Upper lobe of left lung (tissue), 4 donors: ENCODE measurements around the gene ILF3.

Source experiments
- EP300 ChIP-seq, 4 donors: sonication (generic); formaldehyde crosslinking; IDR thresholded peaks; one replicate each; pipeline ENCODE4 v1.5.1; 2017; ENCODE audit warnings: antibody characterized with exemption in 4 of 4, control low read depth in 2 of 4
- TF ChIP-seq, protein P1 (sequence below), 6 experiments: fragments of 450-650 bp in 4 of 6; fragments of 200-600 bp in 2 of 6; sonication (generic) in 2 of 6; IDR thresholded peaks; one replicate each; pipeline ENCODE4 v1.5.1; 2016 to 2019; ENCODE audit warnings: antibody characterized with exemption in 6 of 6

DNA sequence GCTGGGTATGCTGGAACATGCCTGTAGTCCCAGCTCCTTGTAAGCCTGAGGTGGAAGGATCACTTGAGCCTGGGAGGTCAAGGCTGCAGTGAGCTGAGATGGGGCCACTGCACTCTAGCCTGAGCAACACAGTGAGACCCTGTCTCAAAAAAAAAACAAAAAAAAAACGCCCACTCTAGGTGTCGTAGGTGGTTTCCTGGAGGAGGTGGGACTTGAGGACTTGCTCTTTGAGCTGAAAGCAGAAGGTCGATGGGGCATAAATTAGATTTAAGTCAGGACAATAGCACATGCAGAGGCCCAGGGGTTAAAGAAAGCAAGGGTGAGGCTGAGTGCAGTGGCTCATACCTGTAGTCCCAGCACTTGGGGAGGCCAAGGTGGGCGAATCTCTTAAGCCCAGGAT lies 12.9 kb upstream of the ILF3 start:
- TF ChIP-seq, protein P1, sequence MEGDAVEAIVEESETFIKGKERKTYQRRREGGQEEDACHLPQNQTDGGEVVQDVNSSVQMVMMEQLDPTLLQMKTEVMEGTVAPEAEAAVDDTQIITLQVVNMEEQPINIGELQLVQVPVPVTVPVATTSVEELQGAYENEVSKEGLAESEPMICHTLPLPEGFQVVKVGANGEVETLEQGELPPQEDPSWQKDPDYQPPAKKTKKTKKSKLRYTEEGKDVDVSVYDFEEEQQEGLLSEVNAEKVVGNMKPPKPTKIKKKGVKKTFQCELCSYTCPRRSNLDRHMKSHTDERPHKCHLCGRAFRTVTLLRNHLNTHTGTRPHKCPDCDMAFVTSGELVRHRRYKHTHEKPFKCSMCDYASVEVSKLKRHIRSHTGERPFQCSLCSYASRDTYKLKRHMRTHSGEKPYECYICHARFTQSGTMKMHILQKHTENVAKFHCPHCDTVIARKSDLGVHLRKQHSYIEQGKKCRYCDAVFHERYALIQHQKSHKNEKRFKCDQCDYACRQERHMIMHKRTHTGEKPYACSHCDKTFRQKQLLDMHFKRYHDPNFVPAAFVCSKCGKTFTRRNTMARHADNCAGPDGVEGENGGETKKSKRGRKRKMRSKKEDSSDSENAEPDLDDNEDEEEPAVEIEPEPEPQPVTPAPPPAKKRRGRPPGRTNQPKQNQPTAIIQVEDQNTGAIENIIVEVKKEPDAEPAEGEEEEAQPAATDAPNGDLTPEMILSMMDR (IDR thresholded peaks at IDR 0.05): no peak
- no peak for TF ChIP-seq EP300 (IDR thresholded peaks at IDR 0.05)
